ENCODE data around the gene KRT77.

KRT77 gene

DNA sequence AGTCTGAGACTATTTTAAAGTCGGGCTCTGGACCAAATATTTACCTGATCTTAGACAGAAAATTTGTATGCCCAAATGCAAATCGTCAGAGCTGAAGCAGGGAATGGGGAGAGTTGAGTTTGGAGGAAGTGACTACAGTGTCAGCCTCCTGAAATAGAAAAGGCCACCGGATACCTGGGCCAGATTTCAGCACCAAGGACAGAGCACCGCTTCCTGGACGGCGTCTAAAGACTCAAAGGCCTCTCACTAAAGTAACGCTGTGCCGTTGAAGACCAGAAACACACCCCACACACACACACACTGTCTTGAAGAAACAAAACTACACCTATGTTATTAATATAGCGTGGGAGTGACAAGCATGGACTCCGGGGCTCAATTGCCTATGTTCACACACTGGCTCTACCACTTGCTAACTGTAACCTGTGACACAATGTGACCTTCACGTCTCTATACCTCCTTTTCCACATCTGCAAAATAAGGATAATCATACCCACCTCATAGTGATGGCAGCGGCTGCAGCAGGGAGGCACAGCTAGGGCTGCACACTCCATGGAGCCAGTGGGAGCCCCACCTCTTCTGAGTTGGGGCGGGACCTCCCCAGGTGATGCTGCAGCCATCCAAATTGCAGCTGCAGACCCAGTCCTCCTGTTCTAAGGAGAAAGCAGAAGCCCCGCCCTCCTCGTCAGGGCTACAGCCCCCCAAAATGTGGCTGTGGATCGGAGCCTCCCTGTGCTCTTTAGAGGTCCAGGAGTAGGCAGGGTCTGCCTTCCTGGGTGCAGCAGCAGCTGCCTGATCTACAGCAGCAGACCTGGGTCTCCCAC is 38.3 kb upstream of the KRT77 start:
- Histone ChIP-seq H3K4me1 (ENCODE audit: control insufficient read depth, insufficient read depth, low read length, unreplicated experiment) (no peaks in the 10 kb centered on the region), H2AFZ (ENCODE audit: low read length, unreplicated experiment) (no peak overlapping the region), H3K36me3 (ENCODE audit: insufficient read depth, low read length) (no peaks in the 10 kb centered on the region), H3K27me3 (ENCODE audit: insufficient read depth, low read length) (peaks cover 56% of the 10 kb centered on the region), H3K79me2 (ENCODE audit: control insufficient read depth, insufficient read depth, low read length, unreplicated experiment) (no peaks in the 10 kb centered on the region), H3K4me3 (ENCODE audit: low read depth, low read length) (no peak overlapping the region), H3K27ac (ENCODE audit: low read depth, low read length) (no peak overlapping the region)

DNA sequence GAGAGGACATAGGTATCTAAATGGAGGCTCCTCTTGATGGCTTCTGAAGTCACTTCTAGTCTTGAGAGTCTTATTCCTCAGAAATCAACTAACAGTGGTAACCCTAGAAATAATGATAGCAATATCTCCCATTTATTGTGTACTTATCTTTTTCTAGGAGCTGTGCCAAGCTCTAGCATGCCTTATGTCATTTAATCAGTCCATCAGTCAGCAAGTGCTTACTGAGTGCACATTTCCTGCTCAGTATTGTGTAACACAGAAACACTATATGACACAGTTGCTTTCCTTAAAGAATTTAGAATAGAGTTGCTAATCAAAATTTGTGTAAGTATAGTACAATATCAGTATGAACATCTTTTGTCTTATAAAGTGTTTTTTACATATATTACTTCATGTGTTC is 37.3 kb upstream of the KRT77 start:
- Histone ChIP-seq H3K27me3 (ENCODE audit: insufficient read depth, low read length) (peaks cover 57% of the 10 kb centered on the region), H2AFZ (ENCODE audit: low read length, unreplicated experiment) (no peak overlapping the region), H3K79me2 (ENCODE audit: control insufficient read depth, insufficient read depth, low read length, unreplicated experiment) (no peaks in the 10 kb centered on the region), H3K36me3 (ENCODE audit: insufficient read depth, low read length) (no peaks in the 10 kb centered on the region), H3K4me3 (ENCODE audit: low read depth, low read length) (no peak overlapping the region), H3K4me1 (ENCODE audit: control insufficient read depth, insufficient read depth, low read length, unreplicated experiment) (no peaks in the 10 kb centered on the region), H3K27ac (ENCODE audit: low read depth, low read length) (no peak overlapping the region)

DNA sequence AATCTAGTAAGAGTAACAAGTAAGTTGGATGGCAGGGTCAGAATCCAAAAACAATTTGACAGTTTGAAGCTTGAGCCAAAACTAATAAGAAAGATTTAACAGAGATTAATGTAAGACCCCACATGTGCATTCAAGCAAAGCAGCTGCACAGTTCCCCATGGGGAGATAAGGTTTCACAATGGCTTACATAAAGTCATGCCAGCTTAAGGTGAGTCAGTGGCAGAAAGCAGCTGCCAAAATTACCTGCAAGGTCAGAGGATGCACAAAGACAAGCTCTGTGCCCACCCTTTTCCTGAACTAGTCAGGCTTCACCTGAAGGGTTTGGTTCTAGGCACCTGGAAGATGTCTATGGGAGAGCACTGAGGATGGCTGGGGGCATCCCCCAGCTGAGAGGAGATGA is 36.6 kb upstream of the KRT77 start:
- no peaks in the 10 kb centered on the region for H3K36me3 ChIP-seq (ENCODE audit: insufficient read depth, low read length)
- H3K27me3 ChIP-seq (ENCODE audit: insufficient read depth, low read length): peaks cover 57% of the 10 kb centered on the region
- H3K79me2 ChIP-seq (ENCODE audit: control insufficient read depth, insufficient read depth, low read length, unreplicated experiment): no peaks in the 10 kb centered on the region
- H2AFZ ChIP-seq (ENCODE audit: low read length, unreplicated experiment): no peak overlapping the region
- no peak overlapping the region for H3K4me3 ChIP-seq (ENCODE audit: low read depth, low read length)
- no peaks in the 10 kb centered on the region for H3K4me1 ChIP-seq (ENCODE audit: control insufficient read depth, insufficient read depth, low read length, unreplicated experiment)
- no peak overlapping the region for H3K27ac ChIP-seq (ENCODE audit: low read depth, low read length)

DNA sequence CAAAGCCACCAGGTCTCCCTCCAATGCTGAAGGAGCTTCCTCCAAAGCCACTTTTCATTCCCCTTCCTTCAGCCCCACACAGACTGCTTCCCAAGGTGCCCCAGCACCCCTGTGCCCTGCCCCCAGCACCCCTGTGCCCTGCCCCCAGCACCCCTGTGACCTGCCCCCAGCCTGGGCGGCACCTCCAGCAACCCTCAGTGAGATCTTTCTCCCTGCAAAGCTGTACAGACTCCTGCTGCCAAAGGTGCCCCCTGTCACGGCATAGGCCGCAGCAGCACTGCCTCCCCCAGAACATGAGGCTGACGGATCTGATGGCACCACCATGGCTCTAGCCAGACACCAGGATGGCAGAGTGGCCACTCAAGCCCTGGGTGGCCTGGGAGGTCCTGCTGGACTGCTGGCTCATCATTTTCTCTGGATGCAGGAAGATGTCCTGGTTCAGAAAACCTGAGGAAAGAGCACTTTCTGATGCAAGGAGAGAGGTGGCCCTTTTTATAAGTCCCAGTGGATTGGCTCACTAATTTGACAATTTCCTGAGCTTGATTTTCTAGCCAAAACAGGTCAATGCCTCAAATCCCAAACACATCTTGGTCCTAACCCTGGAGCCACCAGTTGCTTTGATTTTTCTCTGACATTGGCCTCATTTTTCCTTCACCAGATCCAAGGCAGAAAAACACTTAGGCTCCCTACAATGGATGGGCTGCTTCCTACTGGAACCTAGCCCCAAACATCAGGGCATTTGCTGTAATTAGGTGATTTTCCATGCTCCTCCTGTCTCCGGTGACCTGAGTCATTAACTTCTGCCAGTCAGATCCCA is 32.7 kb upstream of the KRT77 start:
- Histone ChIP-seq H2AFZ (ENCODE audit: low read length, unreplicated experiment) (no peak overlapping the region), H3K27me3 (ENCODE audit: insufficient read depth, low read length) (peaks cover 69% of the 10 kb centered on the region), H3K4me1 (ENCODE audit: control insufficient read depth, insufficient read depth, low read length, unreplicated experiment) (no peaks in the 10 kb centered on the region), H3K79me2 (ENCODE audit: control insufficient read depth, insufficient read depth, low read length, unreplicated experiment) (no peaks in the 10 kb centered on the region), H3K27ac (ENCODE audit: low read depth, low read length) (no peak overlapping the region), H3K4me3 (ENCODE audit: low read depth, low read length) (no peak overlapping the region), H3K36me3 (ENCODE audit: insufficient read depth, low read length) (no peaks in the 10 kb centered on the region)

DNA sequence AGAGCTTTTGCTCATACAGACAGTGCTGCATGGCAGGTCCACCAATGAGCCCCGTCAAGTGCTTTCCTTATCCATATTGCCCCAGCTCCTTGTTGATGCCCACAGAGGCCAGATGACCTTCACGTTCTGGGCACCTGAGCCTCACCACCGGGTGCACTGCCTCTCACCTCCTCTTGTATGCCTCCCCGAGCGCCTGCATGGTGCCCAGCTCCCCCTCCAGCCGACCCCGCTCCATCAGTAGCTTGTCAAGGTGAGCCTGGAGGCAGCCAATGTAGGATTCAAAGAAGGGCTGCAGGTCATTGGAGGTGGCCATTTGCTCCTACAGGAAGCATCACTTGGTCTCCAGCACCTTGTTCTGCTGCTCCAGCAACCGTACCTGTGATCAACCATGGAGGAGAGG is 31.8 kb upstream of the KRT77 start:
- Histone ChIP-seq H3K36me3 (ENCODE audit: insufficient read depth, low read length) (no peaks in the 10 kb centered on the region), H3K4me3 (ENCODE audit: low read depth, low read length) (no peak overlapping the region), H3K79me2 (ENCODE audit: control insufficient read depth, insufficient read depth, low read length, unreplicated experiment) (no peaks in the 10 kb centered on the region), H3K27me3 (ENCODE audit: insufficient read depth, low read length) (peaks cover 75% of the 10 kb centered on the region), H3K27ac (ENCODE audit: low read depth, low read length) (no peak overlapping the region), H2AFZ (ENCODE audit: low read length, unreplicated experiment) (no peak overlapping the region), H3K4me1 (ENCODE audit: control insufficient read depth, insufficient read depth, low read length, unreplicated experiment) (no peaks in the 10 kb centered on the region)

DNA sequence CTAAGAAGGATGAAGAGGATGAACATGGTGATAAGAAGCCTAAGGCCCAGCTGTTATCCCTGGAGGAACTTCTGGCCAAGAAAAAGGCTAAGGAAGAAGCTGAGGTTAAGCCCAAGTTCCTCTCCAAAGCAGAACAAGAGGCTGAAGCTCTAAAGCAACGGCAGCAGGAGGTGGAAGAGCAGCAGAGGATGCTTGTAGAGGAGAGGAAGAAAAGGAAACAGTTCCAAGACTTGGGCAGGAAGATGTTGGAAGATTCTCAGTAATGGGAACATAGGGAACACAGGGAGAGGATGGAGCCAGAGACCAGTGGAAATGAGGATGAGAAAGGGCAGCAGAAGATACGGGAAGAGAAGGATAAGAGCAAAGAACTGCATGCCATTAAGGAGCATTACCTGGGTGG is 27.5 kb upstream of the KRT77 start:
- Histone ChIP-seq H3K4me3 (ENCODE audit: low read depth, low read length) (no peak overlapping the region), H2AFZ (ENCODE audit: low read length, unreplicated experiment) (no peak overlapping the region), H3K36me3 (ENCODE audit: insufficient read depth, low read length) (no peaks in the 10 kb centered on the region), H3K27me3 (ENCODE audit: insufficient read depth, low read length) (peaks cover 95% of the 10 kb centered on the region), H3K27ac (ENCODE audit: low read depth, low read length) (no peak overlapping the region), H3K4me1 (ENCODE audit: control insufficient read depth, insufficient read depth, low read length, unreplicated experiment) (no peaks in the 10 kb centered on the region), H3K79me2 (ENCODE audit: control insufficient read depth, insufficient read depth, low read length, unreplicated experiment) (no peaks in the 10 kb centered on the region)

DNA sequence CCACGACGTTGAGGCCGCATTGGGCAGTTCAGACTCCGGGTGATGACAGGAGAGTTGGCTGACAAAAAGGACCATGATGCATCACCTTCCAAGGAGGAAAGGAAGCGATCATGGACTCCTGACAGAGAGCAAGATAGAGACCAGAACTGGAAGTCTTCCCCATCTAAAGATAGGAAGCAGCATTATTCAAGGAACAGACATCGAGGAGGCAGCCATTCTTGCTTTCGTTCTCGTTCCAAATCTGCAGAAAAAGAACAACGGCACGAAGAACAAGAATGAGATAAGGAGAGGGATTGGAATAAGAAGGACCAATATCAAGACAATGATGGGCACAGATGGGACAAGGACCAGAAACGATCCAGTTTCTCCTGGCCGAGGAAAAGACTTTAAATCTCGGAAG is 27.1 kb upstream of the KRT77 start:
- Histone ChIP-seq H3K27me3 (ENCODE audit: insufficient read depth, low read length) (peaks cover 95% of the 10 kb centered on the region), H3K36me3 (ENCODE audit: insufficient read depth, low read length) (no peaks in the 10 kb centered on the region), H2AFZ (ENCODE audit: low read length, unreplicated experiment) (no peak overlapping the region), H3K4me1 (ENCODE audit: control insufficient read depth, insufficient read depth, low read length, unreplicated experiment) (no peaks in the 10 kb centered on the region), H3K79me2 (ENCODE audit: control insufficient read depth, insufficient read depth, low read length, unreplicated experiment) (no peaks in the 10 kb centered on the region), H3K4me3 (ENCODE audit: low read depth, low read length) (no peak overlapping the region), H3K27ac (ENCODE audit: low read depth, low read length) (no peak overlapping the region)

DNA sequence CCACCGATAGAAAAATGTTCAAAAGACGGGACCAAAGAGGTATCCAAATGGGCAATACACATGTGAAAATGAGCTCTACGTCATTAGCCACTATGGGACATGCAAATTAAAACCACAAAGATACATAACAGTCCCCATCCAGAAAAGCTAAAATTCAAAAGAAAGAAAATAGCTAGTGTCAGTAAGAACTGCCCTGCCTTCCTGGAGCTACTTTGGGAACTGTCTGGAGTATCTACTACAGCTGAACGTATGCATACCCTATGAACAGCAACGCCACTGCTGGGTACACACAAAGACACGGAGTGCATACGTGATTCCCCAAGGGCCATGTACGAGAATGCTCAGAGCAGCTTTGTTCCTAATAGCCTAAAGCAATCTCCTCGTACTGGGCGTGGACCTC is 25.8 kb upstream of the KRT77 start:
- H3K36me3 ChIP-seq (ENCODE audit: insufficient read depth, low read length): no peaks in the 10 kb centered on the region
- no peaks in the 10 kb centered on the region for H3K79me2 ChIP-seq (ENCODE audit: control insufficient read depth, insufficient read depth, low read length, unreplicated experiment)
- H2AFZ ChIP-seq (ENCODE audit: low read length, unreplicated experiment): no peak overlapping the region
- no peak overlapping the region for H3K27ac ChIP-seq (ENCODE audit: low read depth, low read length)
- no peaks in the 10 kb centered on the region for H3K4me1 ChIP-seq (ENCODE audit: control insufficient read depth, insufficient read depth, low read length, unreplicated experiment)
- H3K27me3 ChIP-seq (ENCODE audit: insufficient read depth, low read length): peaks cover 87% of the 10 kb centered on the region
- H3K4me3 ChIP-seq (ENCODE audit: low read depth, low read length): no peak overlapping the region

DNA sequence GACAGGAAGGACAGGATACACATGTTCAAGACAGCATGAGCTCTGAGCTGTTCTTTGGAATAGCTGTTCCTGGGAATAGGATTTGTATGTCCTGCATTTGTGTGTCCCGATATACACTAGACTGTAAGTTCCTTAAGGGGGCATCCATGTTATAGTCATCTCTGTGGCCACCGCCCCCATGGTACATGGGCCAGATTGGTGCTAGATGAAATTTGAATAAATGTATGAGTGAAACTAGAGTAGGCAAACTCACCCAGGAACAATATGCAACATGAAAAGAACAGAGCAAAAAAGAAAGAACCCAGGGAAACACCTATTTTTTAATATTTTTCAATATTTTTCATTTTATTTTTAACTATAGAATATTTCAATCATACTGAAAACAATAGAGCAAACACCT is 25.1 kb upstream of the KRT77 start:
- no peaks in the 10 kb centered on the region for H3K79me2 ChIP-seq (ENCODE audit: control insufficient read depth, insufficient read depth, low read length, unreplicated experiment)
- H2AFZ ChIP-seq (ENCODE audit: low read length, unreplicated experiment): no peak overlapping the region
- H3K27ac ChIP-seq (ENCODE audit: low read depth, low read length): no peak overlapping the region
- no peak overlapping the region for H3K4me3 ChIP-seq (ENCODE audit: low read depth, low read length)
- H3K4me1 ChIP-seq (ENCODE audit: control insufficient read depth, insufficient read depth, low read length, unreplicated experiment): no peaks in the 10 kb centered on the region
- peaks cover 80% of the 10 kb centered on the region for H3K27me3 ChIP-seq (ENCODE audit: insufficient read depth, low read length)
- H3K36me3 ChIP-seq (ENCODE audit: insufficient read depth, low read length): no peaks in the 10 kb centered on the region

DNA sequence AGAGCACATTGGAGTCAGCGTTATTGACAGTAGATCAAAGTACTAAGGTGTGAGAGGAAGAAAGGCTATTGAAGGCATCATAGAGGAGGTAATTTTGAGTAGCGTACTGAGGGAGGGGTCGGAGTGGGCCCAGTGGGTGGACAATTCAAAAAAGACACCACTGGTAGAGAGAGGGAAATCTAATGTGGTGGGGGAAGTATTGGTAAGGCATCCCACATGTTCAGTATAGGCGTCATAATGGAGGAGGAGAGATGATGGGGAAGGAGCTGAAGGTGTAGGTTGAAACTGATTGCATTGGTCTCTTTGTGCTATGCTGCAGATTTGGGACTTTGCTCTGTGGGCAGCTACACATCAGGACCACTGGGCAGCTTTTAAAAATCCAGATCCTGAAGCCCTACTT is 23.7 kb upstream of the KRT77 start:
- Histone ChIP-seq H3K36me3 (ENCODE audit: insufficient read depth, low read length) (no peaks in the 10 kb centered on the region), H3K4me3 (ENCODE audit: low read depth, low read length) (no peak overlapping the region), H3K79me2 (ENCODE audit: control insufficient read depth, insufficient read depth, low read length, unreplicated experiment) (no peaks in the 10 kb centered on the region), H3K27ac (ENCODE audit: low read depth, low read length) (no peak overlapping the region), H3K4me1 (ENCODE audit: control insufficient read depth, insufficient read depth, low read length, unreplicated experiment) (no peaks in the 10 kb centered on the region), H2AFZ (ENCODE audit: low read length, unreplicated experiment) (no peak overlapping the region), H3K27me3 (ENCODE audit: insufficient read depth, low read length) (peaks cover 73% of the 10 kb centered on the region)

DNA sequence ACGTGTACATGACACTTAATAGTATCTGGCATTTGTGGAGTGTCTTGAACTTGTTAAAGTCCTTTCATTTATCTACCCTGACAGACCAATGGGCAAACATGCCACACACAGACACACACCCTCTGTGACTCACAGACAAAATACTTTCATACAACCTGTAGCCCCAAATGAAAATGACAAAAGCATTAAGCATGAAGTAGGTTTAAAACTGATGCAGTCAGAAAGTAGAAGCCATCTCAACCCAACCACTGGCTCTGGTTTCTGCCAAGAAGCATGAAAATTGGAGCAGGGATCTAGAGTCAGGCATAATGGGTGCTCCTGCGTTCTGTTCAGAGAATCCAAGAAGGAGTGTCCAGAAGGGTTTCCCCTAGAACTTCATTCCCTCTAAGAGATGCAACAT is 23.1 kb upstream of the KRT77 start:
- Histone ChIP-seq H2AFZ (ENCODE audit: low read length, unreplicated experiment) (no peak overlapping the region), H3K79me2 (ENCODE audit: control insufficient read depth, insufficient read depth, low read length, unreplicated experiment) (no peaks in the 10 kb centered on the region), H3K4me3 (ENCODE audit: low read depth, low read length) (no peak overlapping the region), H3K27me3 (ENCODE audit: insufficient read depth, low read length) (peaks cover 73% of the 10 kb centered on the region), H3K4me1 (ENCODE audit: control insufficient read depth, insufficient read depth, low read length, unreplicated experiment) (no peaks in the 10 kb centered on the region), H3K27ac (ENCODE audit: low read depth, low read length) (no peak overlapping the region), H3K36me3 (ENCODE audit: insufficient read depth, low read length) (no peaks in the 10 kb centered on the region)
